NCI-H446 treated with DMSO at 0.1 percent for 48 hours (cell line): Measurements from ENCODE around the gene UCP3.

Source experiments
- DNase-seq: peaks from one replicate; lab custom pipeline; 2025; lab: John Stamatoyannopoulos, UW

Gene UCP3

DNA sequence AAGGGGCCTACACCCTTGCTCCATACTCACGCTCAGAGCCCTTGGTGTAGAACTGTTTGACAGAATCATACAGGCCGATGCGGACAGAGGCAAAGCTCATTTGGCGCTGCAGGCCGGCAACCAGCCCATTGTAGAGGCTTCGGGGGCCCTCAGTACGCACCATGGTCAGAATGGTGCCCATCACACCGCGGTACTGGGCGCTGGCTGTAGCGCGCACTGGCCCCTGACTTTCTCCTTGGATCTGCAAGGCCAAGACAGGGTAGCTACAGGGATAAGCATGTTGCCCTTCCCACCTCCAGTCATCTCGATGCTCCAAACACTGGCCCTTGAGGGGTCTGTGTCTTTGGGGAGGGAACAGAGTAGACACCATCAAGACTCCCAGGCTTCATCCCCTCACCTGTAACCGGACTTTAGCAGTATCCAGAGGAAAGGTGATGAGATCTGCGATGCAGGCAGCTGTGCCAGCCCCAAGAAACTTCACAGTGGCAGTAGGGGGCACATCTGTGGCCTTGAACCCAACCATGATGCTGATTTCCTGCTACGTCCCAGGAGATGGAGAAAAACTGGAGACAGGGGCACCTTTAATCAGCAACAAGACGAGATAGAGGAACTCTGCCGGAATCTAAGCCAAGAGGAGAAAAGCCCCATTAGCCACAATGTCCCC is 30.9 kb downstream of the UCP3 start:
- DNase-seq, result no peak

DNA sequence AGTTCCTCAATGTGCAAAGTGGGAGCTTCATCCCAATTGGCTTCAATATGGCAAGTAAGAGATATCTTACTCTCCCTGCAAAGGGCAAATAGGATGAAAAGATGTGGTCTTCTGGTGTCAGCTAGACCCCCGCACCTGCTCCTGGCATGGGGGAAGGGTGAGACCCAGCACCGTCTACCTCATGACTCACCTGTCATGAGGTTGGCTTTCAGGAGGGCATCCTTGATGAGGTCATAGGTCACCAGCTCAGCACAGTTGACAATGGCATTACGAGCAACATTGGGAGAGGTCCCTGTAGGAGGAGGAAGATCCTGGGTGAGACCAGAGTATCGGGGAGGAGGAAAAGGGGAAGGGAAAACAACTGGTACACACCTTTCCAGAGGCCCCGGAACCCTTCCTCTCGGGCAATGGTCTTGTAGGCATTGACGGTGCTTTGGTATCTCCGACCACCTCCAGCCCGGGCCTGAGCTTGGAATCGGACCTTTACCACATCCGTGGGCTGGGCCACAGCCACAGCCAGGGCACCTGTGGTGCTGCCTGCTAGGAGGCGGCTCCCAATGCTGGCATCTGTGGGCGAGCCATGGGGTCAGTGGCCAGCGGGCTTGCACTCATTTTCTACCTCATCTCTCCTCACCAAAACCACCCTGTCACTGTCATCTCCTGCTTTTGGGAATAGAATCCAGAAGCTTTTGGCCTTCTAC is 32.3 kb downstream of the UCP3 start:
- DNase-seq, result no peak

DNA sequence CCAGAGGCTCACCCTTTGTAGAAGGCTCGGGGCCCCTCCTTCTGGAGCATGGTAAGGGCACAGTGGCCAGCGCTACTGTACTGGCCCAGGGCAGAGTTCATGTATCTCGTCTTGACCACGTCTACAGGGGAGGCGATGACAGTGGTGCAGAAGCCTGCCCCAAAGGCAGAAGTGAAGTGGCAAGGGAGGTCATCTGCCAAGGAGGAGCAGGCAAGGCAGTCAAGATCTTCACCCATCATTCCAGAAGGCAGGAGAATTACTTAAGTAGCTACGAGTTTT is 33.5 kb downstream of the UCP3 start:
- DNase-seq, result no peak

DNA sequence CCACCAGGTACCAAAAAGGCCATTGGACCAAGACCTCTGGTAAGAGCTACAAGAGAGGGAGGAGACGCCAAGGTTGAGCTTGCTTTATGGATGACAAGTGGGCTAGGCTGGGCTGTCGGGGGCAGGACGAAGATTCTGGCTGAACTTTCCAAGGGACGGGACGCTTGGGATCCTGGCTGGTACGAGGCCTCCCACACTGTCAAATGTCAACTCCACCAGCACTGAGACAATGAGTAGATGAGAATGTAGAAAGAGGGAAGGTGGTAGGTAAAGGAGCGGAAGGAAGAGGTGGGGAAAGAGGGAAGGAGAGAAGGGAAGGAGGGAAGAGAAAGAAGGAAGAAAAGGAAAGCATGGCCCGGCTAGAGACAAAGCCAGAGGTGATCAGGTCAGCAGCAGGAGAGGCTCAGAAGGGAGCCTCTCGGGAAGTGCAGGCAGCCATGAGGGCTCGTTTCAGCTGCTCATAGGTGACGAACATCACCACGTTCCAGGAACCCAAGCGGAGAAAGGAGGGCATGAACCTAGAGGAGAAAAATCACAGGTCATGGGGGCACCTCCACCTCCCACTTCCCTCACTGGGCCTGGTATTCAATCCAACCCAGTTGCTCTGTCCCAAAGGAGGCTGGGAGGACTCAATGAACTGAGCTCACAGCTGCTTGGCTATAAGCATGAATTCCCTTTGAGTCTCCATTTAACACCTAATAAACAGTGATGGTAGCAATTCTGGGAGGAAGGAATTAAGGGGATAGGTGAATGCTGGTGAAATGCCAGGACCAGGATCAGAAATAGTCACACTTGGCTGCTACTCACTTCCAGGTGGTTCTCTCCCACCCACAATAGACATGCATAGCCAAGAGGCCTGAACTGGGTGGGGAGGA is 34.0 kb downstream of the UCP3 start:
- no peak for DNase-seq

DNA sequence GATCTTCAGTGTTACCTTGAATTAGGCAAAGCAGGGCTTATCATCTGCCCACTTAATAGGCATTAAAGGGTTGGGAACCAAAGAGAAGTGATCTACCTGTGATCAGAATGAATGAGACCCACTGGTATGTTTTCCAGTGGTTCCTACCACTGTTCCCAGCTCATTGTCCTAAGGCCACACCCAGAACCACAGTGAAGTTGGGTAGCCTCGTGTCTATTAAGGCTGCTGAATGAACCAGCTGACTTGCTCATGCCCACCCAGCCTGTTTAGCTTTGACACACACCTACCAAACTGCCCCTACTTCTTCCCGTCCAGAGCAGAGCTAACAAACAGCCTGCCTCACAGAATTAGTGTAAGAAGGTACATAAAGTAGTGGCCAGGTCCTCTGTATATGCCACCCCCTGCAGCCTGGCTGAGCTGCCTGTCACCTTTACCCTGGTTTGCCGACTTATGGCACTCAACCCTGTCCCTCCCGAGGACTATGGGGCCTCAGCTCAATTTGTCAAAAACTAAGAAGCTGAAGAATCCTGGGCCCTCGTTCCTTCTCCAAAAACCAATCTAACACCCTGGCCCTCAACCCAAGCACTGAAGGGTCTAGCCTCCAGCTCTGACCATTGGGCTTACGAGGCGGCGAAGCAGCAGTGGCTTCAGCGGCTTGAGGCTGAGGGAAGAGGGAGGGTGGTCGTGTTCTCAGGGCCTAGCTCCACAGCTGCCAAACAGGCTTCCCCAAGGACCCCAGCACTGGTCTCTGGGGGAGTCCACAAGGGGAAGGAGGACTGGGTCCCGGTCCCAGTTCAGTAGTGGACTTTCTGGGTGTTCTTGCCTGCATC is 36.0 kb downstream of the UCP3 start:
- no peak for DNase-seq

DNA sequence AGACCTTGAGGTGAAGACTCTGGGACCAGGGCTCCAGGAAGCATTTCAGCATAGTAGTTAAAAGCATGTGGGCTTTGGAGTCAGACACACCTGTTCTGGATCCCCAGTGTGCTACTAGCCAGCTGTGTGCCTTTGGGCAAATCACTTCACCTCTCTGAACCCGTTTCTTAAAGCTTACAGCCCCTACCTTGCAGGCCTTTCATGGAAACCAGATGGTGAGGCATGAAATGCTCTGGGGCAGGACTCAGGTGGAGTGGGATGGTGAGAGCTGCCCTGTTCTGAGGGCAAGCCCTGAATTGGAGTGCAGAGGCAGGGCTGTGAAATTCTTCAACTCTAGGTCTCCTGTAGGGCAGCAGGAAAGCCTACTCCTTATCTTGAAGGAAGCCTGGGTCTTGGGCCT is 36.7 kb downstream of the UCP3 start:
- DNase-seq, result no peak

DNA sequence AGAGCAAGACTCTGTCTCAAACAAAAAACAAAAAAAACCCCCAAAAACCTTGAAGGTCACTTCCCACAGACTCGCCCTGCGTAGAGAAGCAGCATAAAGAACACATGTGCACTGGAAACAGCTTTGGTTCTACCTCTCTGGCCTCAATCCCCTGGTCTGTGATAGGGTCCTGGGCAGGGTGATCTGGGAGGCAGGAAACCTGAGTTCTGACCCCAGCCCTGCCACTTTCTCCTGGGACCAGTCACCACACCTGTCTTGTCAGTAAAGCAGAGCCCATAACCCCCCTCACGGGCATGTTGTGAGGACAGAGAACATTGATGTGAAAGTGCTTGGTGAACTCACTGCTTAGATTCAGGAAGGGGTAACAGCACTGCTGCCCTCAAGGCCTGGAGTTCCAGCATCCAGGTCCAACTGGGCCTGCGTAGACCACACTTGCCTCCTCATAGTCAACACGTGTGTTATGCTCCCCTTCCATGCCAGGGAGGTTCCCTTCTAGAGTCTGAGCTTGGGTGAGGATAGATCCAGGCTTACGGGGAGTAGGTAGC is 37.6 kb downstream of the UCP3 start:
- DNase-seq, result no peak

DNA sequence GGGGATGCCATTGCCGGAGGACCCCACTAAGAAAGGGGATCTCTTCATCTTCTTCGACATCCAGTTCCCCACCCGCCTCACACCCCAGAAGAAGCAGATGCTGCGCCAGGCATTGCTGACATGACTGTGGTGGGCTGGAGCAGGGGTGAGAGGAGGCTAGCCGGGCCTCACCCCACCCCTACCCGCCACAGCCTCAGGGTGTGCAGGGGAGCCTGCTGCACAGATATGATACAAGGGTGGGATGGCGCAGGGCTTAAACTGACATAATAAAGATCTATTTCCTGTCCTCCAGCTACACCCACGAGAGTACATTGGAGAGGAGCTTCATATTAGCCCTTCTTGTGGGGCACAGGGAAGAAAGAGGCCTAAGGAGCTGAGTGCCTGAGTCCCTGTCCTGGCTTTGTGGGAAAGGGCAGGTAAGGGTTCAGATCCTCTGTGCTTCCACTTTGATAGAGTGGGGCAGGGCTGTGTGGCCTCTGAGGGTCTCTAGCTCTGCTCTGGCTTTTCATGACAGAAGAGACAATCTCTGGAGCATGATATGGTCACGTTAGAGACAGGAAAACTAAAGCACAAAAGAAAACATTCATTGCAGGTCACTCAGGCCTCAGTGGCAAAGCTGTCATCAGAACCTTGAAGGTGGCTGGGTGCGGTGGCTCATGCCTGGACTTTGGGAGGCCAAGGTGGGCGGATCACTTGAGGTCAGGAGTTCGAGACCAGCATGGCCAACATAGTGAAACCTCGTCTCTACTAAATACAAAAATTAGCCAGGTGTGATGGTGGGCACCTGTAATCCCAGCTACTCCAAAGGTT is 38.7 kb downstream of the UCP3 start:
- DNase-seq, result no peak

DNA sequence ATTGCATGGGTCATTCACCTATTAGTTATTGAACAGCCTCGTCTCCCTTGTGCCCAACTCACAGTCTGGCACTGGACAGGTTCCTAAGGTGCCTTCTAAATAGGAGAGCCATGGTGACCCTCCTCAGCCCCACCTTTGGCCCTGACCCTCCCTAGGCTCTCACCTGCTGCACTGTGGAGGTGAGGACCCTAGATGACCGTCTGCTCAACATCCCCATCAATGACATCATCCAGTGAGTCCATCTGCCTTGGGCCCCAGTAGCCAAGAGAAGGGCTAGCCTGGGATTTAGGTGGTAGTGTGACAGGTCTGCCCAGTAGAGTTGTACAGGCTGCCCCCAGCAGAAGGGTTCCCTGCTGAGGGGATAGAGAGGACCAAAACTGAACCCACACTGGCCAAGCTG is 39.8 kb downstream of the UCP3 start:
- DNase-seq, result no peak

DNA sequence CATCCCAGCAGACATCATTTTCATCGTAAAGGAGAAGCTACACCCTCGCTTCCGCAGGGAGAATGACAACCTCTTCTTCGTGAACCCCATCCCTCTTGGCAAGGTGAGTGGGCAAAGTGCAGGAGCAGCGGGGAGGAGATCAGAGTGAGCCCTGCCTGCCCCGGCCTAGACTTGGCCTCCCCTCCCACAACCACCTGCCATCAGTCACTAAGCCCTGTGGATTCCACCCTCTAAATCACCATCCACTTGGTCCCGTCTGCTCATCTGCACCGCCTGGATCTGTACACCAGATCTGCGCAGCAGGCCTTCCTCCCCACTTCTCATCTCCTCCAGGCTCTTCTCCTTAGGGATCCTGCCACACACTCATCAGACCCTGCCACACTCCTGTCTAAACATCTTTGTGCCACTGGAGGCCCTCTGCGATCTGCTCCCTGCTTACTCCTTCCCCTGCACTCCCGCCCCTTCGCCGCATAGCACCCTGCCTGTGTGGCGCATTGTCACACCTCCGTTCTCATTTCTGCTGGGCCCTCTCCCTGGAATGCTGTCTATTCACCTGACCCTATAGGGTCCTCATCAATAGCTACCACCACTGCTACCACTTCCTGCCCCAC is 40.4 kb downstream of the UCP3 start:
- DNase-seq, result no peak

DNA sequence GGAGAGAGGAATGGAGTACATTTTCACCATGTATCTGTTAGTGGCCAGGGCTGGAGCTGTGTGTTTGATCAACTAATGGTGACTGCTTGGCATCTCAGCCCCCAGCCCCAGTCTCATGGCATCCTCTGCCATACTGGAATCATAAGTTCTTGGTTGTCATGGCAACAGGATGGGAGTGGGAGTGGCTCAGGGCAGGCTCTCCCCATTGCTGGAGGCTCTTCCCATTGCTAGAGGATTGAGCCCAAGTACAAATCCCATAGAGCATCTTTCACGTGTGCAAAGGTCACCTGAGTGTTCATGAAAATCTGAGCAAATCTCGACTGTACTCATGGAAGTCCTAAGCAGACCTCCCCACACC is 43.1 kb downstream of the UCP3 start:
- no peak for DNase-seq

DNA sequence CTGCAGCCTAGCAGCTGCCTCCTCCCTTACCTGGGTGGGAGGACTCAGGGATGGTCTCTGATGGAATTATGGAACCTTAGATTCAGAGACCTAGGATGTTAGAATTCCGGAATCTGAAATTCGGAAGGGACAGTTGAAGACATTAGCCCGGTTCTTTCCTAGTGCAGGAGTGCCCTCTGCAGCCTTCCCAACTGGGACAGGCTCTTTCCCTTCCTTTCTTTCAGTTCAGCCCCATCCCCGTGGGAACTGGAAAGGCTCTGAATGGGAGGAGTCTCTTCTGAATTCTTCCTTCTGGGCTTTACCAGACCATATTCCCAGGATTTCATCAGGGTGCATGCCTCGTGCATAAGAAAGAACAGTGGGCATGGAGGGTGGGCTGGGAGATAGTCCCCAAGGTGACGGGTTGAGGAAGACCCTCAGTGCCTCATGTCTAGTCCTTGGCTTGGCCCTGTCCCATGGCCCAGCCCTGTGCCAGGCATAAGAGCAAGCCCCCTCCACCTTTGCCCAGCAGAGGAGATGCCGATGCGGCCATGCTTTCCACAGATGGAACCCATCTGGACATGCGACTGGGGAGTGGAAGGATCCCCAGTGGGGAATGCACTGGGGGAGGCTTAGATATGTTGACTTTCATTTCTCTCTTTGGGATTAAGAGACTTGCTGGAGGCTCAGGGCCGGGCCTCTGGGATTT is 43.7 kb downstream of the UCP3 start:
- no peak for DNase-seq

DNA sequence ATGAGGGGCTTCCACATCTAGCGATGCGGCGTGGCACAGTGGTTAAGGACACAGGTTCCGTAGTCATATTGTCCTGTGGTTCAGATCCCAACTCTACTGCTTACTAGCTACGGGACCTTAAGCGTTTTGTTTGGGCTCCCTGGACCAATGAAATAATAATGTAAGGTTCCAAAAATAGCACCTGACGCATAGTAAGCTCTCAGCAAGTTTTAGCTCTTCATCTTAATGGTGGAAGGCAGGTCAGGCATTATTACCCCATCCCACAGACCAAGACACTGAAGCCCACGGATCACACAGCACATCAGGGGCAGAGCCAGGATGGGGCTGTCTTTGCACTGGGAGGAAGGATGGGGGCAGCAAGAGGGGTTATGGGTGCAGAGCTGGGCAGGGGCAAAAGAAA is 45.0 kb downstream of the UCP3 start:
- DNase-seq, result no peak

DNA sequence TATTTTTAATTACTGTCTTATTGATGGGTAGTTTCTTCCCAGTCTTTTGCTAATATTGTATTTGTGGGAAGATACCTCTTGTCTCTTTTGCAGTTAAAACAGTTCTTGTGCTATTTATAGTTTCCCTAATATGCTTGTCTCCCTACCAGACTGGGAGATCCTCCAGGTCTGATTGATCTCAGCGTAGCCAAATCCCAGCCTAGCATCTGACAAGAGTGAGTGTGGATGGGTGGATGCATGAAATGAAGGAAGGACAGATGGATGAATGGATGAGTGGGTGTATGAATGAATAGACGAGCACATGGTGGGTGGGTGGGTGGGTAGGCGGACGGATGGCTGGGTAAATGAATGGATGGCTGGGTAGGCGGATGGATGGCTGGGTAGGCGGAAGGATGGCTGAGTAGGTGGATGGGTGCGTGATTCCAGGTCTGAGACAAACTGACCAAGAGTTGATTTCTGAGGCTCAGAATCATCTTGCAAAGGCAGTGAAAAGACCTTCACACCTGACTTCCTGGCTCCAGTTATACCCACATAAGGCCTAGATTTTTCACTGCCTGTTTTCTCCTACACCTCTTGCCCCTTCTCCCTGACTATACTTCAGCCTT is 46.7 kb downstream of the UCP3 start:
- DNase-seq, result no peak

DNA sequence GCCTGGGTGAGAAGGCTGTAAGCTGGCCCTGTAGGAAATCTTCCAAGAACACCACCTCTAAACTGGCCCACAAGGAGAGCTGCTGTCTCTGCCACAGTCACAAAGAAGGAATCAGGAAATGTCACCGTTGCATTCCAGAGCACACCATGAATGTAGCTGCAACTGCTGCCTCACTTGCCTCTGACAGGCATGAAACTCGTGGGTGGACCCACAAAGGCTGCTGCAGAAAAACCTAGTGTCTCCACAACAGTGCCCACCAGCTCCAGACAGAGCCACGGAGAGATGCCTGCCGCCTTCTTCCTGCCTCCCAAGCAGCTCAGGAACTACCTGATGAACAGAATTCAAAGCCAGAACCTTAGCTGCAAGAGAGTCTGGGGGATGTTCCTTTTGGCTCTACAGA is 47.6 kb downstream of the UCP3 start:
- no peak for DNase-seq

DNA sequence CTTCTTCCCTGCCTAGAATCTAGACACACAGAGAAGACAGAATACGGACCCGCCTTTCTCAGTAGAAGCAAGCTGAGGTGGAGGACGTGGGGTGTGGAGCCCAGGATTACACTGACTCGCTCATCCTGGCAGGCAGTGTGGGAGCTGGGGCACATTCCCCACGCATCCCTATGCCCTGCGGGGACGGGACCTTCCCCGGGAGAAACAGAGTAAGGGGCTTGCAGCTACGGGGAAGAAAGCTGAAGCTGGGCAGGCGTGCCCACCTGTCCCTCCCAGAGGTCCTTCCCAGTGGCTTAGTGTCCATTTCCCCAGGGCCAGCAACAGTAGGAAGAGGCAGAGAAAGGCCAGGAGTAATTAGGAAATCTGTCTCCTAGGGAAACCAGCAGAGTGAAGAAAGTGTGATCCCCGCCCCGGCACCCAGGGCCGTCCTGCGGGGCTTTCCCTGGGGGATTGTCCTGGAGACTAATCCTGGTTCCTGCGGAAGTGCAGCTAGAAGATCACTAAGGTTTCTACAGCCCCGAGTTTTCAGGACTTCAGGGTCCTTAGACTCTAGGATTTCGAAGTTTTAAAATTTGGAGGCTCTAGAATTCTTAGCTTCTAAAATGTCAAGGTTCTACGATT is 50.3 kb downstream of the UCP3 start:
- no peak for DNase-seq

DNA sequence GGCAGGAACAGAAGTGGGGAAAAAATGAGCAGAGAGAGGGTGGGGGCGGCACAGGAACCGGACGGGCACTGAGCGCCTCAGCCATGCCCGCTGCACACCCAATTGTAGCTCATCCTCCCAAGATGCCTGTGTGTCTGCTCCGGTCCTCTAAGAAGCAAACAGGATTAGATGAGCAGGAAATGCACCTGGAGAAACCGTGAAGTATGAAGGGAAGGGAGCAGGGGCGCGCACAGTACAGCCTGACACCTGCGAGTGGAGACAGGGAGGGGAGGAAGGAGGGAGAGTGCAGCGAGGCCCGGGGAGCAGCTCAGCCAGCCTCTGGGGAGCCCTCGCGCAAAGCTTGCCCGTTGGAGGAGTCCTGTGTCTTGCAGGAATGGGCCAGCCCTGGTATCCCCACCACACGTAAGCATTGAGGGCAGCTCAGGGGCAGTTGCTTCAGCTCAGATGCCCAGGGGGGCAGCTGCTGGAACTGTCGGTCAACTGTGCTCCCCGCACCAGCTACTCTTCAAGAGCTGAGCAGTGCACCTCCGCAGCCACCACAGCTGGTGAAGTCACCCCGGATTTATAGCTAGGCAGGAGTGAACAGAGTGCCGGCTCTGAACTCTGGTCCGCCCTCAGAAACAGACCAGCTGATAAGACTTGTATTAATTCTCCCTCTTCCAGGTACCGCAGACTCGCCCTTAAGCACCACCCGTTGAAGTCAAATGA is 51.1 kb downstream of the UCP3 start:
- no peak for DNase-seq

DNA sequence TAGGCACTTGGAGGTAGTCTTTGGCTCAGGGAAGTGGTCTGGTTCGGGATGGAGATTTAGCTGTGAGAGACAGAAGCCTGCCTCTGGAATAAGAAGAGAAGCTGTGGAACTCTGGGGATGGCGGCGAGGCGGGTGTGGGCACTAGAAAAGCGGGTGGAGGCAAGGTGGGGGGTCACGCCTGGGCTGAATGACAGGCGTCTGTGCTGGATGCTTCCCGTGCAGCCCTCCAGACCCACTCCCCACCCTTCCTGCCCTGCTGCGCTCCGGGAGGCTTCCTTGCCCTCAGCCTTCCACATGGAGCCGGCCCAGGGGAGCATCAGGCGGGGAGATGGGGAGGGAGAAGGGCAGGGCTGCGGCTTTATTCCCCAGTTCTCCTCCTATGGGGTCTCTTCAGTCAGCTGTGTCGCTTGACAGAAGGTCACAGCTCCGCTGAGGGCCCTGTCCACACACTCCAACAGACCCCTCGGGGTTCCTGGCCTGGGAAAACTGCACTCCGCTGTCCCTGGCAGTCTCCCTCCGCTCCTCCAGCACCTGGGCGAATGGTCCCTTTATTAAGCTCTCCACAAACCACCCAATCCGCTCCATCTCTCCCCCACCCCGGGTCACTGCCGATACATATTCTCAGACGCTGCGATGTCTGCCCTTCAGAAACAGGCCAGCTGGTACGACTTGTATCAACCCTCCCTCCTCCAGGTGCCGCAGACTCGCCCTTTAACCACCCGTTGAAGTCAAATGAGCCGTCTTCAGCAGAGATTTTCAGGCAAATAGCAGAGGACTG is 51.8 kb downstream of the UCP3 start:
- DNase-seq, result no peak
